H7 (cell line): ENCODE data around the gene C11orf65. TPM values are rescaled to one million over a fixed set of nuclear protein-coding genes. Genes with fewer than 3 reads are reported as not detected.
"Not testable (repeated sequence)": the region's sequence is repeated elsewhere in the genome, so short reads cannot be mapped to it uniquely, and the experiment has no call there.

Source experiments
- DNase-seq: peaks from one replicate; pipeline ENCODE4 v3.0.0; 2012
- H3K27me3 ChIP-seq: 2 replicates; pipeline ENCODE4 v1.6.0; 2011; ENCODE audit warnings: mild to moderate bottlenecking, low read length; ENCODE audit not compliant: control insufficient read depth, insufficient read depth
- H3K36me3 ChIP-seq: replicated peaks from 2 replicates; pipeline ENCODE4 v1.5.1; 2011; ENCODE audit warnings: low read length; ENCODE audit not compliant: control insufficient read depth, insufficient read depth
- H3K4me3 ChIP-seq: 2 replicates; pipeline ENCODE4 v1.5.1; 2011; ENCODE audit warnings: low read depth, mild to moderate bottlenecking, control low read depth, low read length, moderate library complexity; ENCODE audit not compliant: insufficient read depth
- total RNA-seq: library from RNA; depleted of rRNA; stranded (reverse); fragments of >200 nt; shearing (Covaris generic); gene quantifications from 2 replicates; pipeline ENCODE4 v1.2.3, GENCODE V29; 2014

The C11orf65 gene
- total RNA-seq, 1 experiment from 2014 or later: 1.2 TPM

GRCh38 chr11:108495326-108495725, 28.0 kb upstream of the C11orf65 start:
- H3K27me3 ChIP-seq: no peaks in the 10 kb centered on the region
- no peak for DNase-seq
- H3K4me3 ChIP-seq: no peak overlapping the region
- no peaks in the 10 kb centered on the region for H3K36me3 ChIP-seq

DNA sequence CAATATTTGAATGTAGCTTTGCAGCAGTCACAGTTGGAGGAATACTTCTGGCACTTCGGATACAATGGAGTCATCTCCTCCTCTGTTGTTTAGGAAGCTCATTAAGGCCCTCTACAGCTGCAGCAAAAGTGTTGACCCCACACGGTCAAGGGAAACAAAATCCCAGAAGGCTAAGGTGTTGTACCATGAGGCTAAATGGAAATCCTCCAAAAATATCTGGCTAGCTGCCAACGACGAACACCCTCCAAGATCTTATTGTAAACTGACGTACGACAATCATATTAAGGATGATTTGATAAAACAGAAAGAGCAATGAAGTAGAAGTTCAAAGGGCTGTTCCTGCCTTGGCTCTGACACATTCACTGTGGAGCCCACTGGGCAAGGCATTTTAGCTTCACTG, 26.9 kb upstream of the C11orf65 start:
- DNase-seq: no peak
- H3K4me3 ChIP-seq: no peak overlapping the region
- no peaks in the 10 kb centered on the region for H3K36me3 ChIP-seq
- no peaks in the 10 kb centered on the region for H3K27me3 ChIP-seq

- no peaks in the 10 kb centered on the region for H3K27me3 ChIP-seq
- no peak overlapping the region for H3K4me3 ChIP-seq
- no peaks in the 10 kb centered on the region for H3K36me3 ChIP-seq
- DNase-seq: no peak
Observed at GRCh38 chr11:108491936-108492335, 24.6 kb upstream of the C11orf65 start.

DNA sequence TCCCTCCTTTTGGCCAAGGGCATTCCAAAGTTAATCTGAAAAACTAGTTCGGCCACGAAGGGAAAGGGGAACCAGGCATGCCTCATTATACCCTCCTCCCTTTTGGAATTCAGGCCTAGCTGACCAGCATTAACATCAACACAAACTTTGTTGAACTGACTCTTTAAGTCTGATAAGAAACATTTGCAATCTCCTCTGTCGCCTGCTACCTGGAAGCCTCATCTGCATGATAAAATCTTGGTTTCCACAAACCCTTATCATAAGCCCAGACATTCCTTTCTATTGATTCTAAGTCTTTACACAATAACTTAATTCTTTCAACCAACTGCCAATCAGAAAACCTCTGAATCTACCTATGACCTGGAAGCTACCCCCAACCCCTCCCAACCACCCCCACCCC, 19.5 kb upstream of the C11orf65 start:
- no peak for DNase-seq
- H3K36me3 ChIP-seq: no peaks in the 10 kb centered on the region; the same call in 1 of the 2 replicates

DNA sequence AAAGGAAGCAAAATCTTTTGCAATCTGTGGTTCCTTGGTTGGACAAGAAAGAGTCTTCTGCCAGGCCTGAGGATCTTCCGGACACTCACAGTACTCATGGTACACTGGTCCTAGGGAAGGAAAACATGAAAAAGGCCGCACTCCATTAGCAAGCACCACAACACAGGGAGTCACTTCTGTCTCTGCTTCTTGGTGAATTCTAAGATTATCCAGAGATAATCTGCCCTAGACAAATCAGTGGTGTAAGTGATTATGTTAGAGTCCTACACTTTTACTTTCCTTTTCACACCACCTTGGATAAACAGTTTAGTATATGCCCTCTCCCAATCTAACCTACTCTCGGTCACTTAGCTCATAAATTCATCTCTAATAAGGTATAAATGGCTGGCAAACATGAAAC, 19.0 kb upstream of the C11orf65 start:
- Histone ChIP-seq H3K36me3 (no peaks in the 10 kb centered on the region; the same call in 1 of the 2 replicates), H3K4me3 (no peak overlapping the region)

More for the DNA sequence above, 19.5 kb upstream of the C11orf65 start:
- no peak overlapping the region for H3K4me3 ChIP-seq
- no peaks in the 10 kb centered on the region for H3K27me3 ChIP-seq

GRCh38 chr11:108483163-108483562, 15.8 kb upstream of the C11orf65 start:
- no peaks in the 10 kb centered on the region for H3K27me3 ChIP-seq
- no peaks in the 10 kb centered on the region; the same call in none of the 2 replicates for H3K36me3 ChIP-seq
- H3K4me3 ChIP-seq: no peak overlapping the region
- no peak for DNase-seq

More for the DNA sequence above, 19.0 kb upstream of the C11orf65 start:
- DNase-seq: no peak
- no peaks in the 10 kb centered on the region for H3K27me3 ChIP-seq

GRCh38 chr11:108474664-108475463, 7.5 kb upstream of the C11orf65 start:
- Histone ChIP-seq H3K27me3 (no peaks in the 10 kb centered on the region), H3K4me3 (no peak overlapping the region), H3K36me3 (peaks cover 1% of the 10 kb centered on the region)
- no peak for DNase-seq

DNA sequence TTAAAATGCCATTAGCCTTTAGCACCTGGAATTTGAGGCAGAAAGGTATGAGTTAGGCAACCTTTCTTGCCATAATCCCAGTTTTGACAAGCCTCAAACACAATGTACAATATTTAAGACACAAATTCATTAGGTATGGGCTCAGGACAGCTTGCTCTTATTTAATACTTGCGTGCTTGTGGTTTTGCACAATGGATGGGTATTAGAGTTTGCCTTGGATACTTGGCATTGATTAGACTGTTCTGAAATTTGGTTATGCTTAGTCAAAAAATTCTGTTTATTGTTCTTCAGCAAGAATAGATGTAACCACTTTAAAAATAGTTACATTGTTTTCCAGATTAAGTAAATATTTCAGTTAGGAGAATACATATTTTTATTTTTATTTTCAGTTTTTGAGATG, 5.4 kb upstream of the C11orf65 start:
- no peak for DNase-seq
- Histone ChIP-seq H3K36me3 (peaks cover 1% of the 10 kb centered on the region), H3K27me3 (no peaks in the 10 kb centered on the region), H3K4me3 (no peak overlapping the region)

GRCh38 chr11:108468478-108468864, 1.1 kb upstream of the C11orf65 start:
- Histone ChIP-seq H3K4me3 (no peak overlapping the region), H3K36me3 (no peaks in the 10 kb centered on the region; the same call in 1 of the 2 replicates), H3K27me3 (no peaks in the 10 kb centered on the region)
- DNase-seq: no peak

DNA sequence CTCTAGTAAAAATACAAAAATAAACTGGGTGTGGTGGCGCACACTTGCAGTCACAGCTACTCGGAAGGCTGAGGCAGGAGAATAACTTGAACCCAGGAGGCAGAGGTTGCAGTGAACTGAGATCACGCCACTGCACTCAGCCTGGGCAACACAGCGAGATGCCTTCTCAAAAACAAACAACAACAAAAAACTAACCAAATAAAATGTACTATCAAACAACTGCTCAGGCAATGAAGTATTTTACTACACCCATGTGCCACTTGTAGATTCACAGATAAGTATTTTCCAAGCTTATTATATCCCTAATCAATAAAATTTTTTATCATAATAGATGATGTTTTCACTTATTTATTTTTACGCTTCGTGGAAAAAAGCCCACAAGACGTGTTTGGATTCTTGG, 924 bp downstream of the C11orf65 start:
- Histone ChIP-seq H3K27me3 (no peaks in the 10 kb centered on the region), H3K4me3 (peak overlapping the region; percentile 59), H3K36me3 (no peaks in the 10 kb centered on the region)
- DNase-seq: no peak

- Histone ChIP-seq H3K36me3 (no peaks in the 10 kb centered on the region), H3K4me3 (no peak overlapping the region), H3K27me3 (no peaks in the 10 kb centered on the region; the same call in 1 of the 2 replicates)
- DNase-seq: no peak
Observed at GRCh38 chr11:108453207-108453835, 14.0 kb downstream of the C11orf65 start.

DNA sequence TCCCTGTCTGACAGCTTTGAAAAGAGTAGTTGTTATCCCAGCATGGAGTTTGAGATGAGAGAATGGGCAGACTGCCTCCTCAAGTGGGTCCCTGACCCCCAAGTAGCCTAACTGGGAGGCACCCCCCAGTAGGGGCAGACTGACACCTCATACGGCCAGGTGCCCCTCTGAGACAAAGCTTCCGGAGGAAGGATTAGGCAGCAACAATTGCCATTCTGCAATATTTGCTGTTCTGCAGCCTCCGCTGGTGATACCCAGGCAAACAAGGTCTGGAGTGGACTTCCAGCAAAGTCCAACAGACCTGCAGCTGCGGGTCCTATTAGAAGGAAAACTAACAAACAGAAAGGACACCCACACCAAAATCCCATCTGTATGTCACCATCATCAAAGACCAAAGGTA, 25.9 kb downstream of the C11orf65 start:
- not testable (repeated sequence) for H3K4me3 ChIP-seq, DNase-seq, H3K27me3 ChIP-seq, H3K36me3 ChIP-seq

GRCh38 chr11:108436594-108436993, 30.7 kb downstream of the C11orf65 start:
- Histone ChIP-seq H3K4me3 (no peak overlapping the region), H3K36me3 (no peaks in the 10 kb centered on the region), H3K27me3 (no peaks in the 10 kb centered on the region)
- no peak for DNase-seq

- Histone ChIP-seq H3K4me3 (no peak overlapping the region), H3K27me3 (no peaks in the 10 kb centered on the region), H3K36me3 (no peaks in the 10 kb centered on the region)
- no peak for DNase-seq
Observed at GRCh38 chr11:108435066-108435465, 32.3 kb downstream of the C11orf65 start.

DNA sequence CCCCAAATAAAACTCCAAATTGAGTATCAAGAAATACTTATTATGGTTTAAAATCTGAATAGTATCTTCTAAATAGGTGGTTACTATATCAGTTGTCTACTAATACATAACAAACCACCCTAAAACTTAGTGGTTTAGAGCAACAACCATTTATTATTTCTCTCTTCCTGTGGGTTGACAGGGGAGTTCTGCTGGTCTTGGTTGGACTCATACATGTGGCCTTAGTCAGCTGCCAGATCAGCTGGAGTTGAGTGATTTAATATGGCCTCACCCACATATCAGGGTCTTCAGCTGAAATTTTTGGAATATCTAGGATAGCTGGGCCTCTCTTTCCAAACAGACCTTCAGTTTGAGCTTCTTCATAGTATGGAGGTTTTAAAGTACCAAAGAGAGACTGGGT, 34.5 kb downstream of the C11orf65 start:
- no peaks in the 10 kb centered on the region for H3K36me3 ChIP-seq
- H3K4me3 ChIP-seq: no peak overlapping the region
- no peaks in the 10 kb centered on the region for H3K27me3 ChIP-seq
- DNase-seq: no peak
